SU-DHL-6 (cell line): Measurements from ENCODE around the gene APOM.

Experiments used
- EZH2phosphoT487 ChIP-seq: fragments of 200-600 bp; sonication (generic), shearing (Covaris generic); conservative IDR thresholded peaks from 2 replicates; pipeline ENCODE4 v1.6.1; 2018; ENCODE audit warnings: mild to moderate bottlenecking, antibody characterized with exemption, low read length, moderate library complexity, mixed read lengths
- TF ChIP-seq, protein P1 (sequence below): fragments of 200-600 bp; sonication (generic); IDR thresholded peaks from one replicate; pipeline ENCODE4 v1.5.1; 2017; ENCODE audit warnings: antibody characterized with exemption, mild to moderate bottlenecking, low read length, moderate library complexity; ENCODE audit not compliant: insufficient read depth, poor library complexity, severe bottlenecking

DNA sequence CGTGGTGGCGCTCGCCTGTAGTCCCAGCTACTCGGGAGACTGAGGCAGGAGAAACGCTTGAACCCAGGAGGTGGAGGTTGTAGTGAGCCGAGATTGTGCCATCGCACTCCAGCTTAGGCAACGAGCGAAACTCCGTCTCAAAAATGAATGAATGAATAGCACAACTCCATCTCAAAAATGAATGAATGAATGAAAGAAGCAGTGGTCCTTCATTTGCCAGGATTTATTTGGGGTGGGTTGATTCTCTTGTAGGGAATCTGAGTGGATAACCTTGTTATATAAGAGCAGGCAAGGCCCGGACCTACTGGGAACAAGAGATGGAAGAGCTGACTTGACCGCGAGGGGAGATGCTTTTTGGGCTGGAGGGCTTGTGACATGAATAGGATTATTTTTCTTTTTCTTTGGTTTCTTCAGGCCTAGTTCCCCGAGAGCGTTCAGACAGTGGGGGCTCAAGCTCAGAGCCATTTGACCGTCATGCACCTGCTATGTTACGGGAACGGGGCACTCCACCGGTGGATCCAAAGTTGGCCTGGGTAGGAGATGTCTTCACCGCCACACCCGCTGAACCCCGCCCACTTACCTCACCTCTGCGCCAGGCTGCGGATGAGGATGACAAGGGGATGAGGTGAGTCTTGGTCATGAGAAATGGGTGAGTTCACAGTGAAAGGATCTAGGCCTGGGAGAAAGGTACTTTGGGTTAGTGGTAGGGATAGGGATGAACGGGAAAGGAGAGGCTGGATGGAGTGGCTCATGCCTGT, 25.3 kb upstream of the APOM start:
- TF ChIP-seq, protein P1, sequence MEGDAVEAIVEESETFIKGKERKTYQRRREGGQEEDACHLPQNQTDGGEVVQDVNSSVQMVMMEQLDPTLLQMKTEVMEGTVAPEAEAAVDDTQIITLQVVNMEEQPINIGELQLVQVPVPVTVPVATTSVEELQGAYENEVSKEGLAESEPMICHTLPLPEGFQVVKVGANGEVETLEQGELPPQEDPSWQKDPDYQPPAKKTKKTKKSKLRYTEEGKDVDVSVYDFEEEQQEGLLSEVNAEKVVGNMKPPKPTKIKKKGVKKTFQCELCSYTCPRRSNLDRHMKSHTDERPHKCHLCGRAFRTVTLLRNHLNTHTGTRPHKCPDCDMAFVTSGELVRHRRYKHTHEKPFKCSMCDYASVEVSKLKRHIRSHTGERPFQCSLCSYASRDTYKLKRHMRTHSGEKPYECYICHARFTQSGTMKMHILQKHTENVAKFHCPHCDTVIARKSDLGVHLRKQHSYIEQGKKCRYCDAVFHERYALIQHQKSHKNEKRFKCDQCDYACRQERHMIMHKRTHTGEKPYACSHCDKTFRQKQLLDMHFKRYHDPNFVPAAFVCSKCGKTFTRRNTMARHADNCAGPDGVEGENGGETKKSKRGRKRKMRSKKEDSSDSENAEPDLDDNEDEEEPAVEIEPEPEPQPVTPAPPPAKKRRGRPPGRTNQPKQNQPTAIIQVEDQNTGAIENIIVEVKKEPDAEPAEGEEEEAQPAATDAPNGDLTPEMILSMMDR, result no peak
- no peak for TF ChIP-seq EZH2phosphoT487
